Skin of body (tissue), 2 donors: ENCODE data around the gene LDLRAP1. TPM values are rescaled to one million over a fixed set of nuclear protein-coding genes. Genes with fewer than 3 reads are reported as not detected.
"Not testable (repeated sequence)": the region's sequence is repeated elsewhere in the genome, so short reads cannot be mapped to it uniquely, and the experiment has no call there.

Source experiments
- DNase-seq: peaks from one replicate; lab custom pipeline; 2025; lab: John Stamatoyannopoulos, UW
- total RNA-seq: library from RNA; depleted of rRNA; stranded (reverse); fragments of >200 nt; gene quantifications from one replicate; pipeline ENCODE4 v1.2.3, GENCODE V29; 2014

Gene LDLRAP1, protein sequence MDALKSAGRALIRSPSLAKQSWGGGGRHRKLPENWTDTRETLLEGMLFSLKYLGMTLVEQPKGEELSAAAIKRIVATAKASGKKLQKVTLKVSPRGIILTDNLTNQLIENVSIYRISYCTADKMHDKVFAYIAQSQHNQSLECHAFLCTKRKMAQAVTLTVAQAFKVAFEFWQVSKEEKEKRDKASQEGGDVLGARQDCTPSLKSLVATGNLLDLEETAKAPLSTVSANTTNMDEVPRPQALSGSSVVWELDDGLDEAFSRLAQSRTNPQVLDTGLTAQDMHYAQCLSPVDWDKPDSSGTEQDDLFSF
- 6.8 TPM for total RNA-seq

DNA sequence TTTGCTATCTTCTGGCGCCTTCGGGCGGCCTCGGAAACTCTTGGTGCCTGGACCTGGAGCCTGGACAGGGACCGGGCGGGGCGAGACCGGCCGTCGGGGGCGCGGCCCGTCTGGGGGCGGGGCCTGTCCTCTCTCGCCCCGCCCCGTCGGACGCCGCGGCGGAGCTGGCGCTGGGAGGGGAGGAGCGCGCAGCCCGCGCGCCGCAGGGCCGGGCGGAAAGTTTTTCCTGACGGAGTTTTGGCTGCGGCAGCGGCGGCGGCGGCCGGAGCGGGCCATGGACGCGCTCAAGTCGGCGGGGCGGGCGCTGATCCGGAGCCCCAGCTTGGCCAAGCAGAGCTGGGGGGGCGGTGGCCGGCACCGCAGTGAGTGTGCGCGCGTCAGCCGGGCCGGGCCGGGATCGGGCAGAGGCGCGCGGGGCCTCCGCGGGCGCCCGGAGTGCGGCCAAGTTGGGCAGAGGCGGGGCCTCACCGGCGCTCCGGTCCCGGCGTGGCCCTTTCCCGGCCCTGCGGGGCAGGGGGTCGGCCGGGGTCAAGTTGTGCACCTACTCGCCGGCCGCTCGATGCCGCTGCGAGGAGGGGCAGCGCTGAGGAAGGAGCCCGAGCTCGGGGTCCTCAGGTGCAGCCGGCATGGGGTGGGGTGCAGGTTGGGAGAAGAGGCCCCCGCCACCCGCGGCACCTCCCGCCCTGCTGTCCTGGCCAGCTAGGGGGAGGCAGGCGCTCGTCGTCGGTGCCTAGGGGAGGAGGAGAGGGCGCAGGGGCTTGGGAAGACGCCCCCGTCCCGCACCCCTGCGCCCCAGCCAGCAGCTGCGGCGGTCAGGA is at the start of gene LDLRAP1:
LDLRAP1 (plus strand) TSS at position 182 of the 818 bp plus-strand sequence; CDS start at position 275, 93 bp downstream.
- peak; percentile 39 for DNase-seq

DNA sequence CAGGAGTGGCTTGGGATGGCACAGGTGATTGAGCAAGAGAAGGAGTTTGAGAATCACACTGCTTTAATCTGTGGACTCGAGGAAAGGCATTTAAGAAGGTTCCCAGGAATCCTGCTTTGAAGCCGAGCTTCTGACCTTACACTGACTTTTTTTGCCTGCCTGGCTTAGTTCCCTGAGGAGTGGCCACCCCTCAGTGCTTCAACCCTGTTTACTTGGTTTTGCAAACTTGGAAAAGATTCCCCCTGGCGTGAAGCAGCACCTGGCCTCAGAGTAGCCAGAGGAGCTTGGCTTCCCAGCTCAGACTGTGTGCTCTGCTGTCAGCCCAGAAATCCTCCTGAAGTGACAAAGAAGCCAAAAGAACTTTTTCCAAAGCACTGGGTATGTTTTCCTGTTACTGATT is 48.5 kb upstream of the LDLRAP1 start:
- DNase-seq = no peak

DNA sequence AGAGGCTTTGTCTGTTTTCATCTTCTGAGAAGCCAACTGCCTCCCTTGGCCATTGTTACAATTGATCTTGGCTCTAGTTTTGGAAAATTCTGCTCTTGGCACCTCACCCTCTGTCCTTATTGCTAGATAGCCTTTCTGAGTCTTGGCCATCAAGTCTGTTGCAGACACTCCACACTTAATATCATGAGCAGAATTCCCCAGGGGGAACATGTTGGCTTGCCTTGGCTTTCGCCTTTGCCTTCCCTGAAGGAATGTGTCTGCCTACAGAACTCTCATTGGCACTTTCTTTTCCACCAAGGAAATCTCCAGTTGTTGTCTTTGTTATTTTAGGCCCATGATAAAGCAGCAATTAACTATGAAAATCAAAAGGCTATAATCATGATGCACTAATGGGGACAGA is 42.7 kb upstream of the LDLRAP1 start:
- DNase-seq = no peak

DNA sequence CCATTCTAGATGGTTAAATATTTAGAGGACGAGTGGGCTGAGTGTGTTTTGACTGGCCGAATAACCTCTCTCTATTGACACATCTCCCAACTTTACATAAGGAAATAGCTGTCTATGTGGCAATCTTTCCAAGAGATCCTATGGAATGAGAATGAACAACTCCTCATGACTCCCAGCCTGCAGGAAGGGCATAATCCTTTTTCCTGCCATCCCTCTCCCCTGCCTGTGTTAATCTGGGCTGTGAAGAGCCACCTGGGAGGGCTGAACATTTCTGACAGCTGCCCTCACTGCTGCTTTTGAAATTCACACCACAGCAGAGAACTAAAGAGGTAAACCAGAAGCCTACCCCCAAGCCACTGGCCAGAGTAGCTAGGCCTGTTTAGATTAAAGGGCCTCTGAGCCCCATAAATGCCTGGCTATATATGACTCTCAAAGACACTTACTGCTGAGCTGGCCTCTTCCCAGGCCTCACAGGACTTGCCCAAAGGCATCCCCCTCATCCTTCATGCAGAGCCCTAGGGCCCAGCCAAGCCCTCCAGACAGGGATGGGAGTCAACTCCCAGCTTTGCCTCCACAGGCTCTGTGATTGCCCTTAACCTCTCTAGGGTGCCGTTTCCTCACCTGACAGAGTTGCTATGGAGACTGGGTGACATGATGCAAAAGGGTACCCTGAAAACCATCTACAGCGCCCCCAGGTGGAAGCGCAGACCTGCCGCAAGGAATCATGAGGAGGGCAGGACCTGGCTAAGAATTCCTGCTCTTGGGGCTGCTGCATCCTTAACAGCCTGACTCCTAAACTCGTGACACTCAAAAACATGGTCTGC is 42.0 kb upstream of the LDLRAP1 start:
- DNase-seq = no peak

DNA sequence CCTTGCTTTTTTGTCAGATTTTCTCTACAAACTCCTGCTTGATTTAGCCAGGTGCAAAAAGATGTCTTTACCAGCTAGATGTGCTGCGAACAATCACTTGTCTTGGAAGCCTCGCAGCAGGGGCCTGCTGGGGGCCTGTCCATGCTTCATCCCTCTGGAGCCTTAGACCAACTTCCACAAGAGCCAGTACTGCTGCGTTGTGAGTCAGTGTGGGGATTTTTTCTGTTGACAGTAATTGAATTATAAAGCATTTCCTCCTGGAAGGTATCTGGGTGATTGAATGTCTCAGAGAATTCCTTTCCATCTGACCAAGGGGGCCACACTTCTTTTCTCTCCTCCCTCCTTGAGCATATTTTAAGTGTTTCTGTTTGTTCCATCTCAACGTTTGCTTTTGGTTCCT is 40.4 kb upstream of the LDLRAP1 start:
- no peak for DNase-seq

DNA sequence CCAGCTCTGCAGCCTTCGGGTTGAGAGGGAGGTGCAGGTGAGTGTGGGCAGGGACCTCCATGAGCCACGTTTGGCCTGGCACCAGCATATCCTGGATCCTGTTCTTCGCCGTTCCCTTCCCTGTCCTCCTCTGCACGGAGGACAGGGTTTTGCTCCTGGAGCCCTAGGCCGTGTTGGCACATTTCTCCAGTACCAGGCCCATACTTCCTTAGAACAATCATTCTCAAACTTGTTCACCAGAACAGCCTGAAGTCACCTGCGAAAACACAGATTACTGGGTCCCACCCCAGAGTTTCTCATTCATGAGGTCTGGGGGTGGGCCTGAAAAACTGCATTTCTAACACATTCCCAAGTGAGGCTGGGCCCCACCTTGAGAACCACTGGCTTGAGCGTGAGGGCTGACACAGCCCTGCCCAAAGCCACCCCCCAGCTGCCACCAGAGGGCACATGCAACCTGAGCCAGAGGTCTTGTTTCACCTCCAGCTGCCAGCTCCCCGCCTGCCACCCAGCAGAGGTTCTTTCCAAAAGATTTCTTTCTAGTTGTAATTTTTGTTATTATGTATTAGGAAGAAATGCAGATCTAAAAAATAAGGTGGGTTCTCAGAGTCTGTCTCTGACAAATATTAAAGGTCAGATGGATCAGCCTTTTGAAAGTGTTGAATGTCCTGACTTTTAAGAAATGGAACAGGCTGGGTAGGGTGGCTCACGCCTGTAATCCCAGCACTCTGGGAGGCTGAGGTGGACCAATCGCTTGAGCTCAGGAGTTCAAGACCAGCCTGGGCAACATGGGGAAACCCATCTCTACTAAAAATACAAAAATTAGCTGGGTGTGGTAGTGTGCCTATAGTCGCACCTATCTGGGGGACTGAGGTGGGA is 39.6 kb upstream of the LDLRAP1 start:
- DNase-seq = no peak

DNA sequence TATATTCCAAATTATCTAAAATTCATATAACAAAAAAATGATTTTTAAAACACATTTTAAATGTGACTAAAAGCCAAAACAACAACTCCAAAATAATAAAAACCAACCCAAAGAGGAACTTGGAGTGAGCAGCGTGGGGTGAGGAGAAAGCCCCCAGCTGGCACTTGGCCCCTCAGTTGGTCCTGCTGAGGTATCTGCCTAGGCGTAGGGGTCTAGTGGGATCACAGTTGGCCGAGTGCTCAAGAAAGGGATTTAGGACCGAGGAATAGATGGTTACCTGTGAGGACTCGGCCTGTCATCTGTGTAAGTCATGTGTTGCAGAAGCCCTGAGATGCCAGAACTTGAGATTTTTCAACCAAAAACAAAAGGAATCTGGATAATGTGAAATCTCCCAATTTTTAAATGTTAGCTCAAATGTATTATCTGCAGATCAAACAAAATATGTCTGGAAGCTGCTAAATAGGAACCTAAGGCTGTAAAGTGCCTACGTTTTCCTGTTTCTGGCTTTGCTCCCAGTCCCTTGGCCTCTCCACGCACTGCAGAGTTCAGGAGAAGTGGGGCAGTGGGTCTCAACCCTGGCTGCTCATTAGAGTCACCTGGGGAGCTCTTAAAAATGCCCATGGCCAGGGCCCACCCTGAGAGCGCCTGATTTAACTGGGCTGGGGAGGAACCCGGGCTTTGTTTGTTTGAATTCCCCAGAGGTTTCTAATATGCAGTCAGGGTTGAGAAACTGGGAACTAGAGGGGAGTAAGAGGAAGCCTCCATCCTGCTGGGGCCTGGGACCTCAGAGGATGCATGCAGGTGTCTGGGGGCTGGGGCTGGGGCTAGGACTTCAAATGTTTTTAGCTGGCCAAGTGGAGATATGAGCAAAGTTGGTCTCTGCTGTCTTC is 38.5 kb upstream of the LDLRAP1 start:
- DNase-seq = no peak

DNA sequence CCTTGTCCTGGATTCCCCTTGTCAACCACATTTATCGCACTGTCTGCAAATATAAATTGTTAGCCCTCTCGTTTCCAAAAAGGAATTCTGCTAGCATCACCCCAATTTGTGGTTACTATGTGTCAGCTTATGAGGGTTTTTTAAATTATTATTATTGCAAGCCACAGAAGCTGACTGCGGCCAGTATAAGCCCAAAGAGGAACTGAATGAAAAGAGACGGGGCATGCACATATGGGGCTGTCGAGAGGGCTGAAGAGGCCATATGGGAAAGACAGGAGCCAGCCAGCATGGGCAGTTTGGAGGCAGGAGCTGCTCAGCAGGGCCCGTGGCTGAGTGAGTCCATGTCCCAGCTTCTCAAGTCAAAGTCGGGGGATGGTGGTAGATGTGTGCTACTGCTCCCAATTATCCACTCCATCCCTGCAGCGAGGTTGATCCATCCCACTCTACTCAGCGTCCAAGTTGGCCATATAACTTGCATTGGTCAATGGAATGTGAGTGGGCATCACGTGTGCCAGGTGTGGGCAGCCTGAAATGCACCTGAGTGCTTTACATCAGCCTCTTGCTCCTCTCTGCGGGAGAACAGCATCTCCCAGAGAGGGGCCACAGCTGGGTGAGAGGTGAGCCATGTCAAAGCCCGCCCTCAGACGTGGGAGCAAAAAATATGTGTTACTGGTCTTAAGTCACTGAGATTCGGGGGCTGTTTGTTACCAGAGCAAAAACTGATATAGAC is 37.6 kb upstream of the LDLRAP1 start:
- DNase-seq = no peak

DNA sequence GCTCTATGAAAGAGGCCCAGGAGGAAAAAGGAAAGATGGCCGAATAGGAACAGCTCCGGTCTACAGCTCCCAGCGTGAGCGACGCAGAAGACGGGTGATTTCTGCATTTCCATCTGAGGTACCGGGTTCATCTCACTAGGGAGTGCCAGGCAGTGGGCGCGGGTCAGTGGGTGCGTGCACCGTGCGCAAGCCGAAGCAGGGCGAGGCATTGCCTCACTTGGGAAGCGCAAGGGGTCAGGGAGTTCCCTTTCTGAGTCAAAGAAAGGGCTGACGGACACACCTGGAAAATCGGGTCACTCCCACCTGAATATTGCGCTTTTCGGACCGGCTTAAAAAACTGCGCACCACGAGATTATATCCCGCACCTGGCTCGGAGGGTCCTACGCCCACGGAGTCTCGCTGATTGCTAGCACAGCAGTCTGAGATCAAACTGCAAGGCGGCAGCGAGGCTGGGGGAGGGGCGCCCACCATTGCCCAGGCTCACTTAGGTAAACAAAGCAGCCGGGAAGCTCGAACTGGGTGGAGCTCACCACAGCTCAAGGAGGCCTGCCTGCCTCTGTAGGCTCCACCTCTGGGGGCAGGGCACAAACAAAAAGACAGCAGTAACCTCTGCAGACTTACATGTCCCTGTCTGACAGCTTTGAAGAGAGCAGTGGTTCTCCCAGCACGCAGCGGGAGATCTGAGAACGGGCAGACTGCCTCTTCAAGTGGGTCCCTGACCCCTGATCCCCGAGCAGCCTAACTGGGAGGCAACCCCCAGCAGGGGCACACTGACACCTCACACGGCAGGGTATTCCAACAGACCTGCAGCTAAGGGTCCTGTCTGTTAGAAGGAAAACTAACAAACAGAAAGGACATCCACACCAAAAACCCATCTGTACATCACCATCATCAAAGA is 36.6 kb upstream of the LDLRAP1 start:
- not testable (repeated sequence) for DNase-seq

DNA sequence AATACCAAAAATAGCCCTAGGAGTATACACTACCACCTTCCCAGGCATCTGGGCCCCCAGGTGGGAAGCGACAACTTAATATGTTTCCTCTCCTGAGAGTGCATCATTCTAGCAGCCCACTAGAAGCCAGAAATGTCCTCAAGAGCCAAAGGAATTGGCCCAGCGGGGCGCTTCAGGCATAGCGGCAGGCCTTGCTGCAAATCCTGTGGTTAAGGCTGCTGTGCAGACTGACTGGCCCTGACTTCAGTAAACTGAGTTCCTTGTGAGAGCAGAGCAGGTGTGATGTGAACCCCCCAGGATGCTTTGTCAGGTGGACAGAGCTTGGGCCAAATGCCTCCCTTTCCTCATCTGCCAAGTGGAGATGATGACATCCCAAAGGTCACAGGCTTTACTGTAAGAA is 29.7 kb upstream of the LDLRAP1 start:
- no peak for DNase-seq

DNA sequence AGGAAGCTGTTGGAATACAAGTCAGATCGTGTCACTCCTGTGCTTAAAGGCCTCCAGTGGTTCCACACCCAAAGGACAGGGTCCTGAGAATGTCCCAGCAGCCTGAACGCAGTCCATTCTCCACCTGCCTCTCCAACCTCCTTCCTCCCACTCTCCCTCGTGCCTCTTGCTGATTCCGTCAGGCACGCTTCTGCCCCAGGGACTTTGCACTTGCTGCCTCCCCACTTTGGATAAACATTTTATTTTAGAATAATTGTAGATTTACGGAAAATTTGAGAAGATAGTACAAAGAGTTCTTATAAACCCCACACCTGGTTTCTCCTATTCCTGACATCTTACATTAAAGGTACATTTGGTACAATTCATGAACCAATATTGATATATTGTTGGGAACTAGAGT is 28.4 kb upstream of the LDLRAP1 start:
- DNase-seq = no peak

DNA sequence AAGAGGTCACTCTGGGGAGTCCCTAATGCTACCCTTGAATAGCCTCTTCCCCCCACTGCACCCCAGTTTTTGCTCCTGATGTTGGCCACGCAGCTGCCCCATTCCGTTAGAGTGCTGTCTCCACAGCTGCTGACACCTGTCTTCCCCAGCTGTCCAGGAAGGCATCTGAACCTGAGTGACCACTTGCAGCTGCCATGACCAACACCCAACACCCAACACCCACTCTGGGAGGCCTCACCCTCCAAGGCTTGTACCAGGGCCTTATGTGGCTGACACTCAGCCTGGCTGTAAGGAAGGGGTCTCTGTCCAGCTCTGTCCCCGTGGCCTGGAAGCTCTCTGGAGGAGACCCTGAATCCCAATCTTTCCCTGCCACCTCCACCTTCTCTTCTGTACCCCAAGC is 26.7 kb upstream of the LDLRAP1 start:
- DNase-seq = no peak

DNA sequence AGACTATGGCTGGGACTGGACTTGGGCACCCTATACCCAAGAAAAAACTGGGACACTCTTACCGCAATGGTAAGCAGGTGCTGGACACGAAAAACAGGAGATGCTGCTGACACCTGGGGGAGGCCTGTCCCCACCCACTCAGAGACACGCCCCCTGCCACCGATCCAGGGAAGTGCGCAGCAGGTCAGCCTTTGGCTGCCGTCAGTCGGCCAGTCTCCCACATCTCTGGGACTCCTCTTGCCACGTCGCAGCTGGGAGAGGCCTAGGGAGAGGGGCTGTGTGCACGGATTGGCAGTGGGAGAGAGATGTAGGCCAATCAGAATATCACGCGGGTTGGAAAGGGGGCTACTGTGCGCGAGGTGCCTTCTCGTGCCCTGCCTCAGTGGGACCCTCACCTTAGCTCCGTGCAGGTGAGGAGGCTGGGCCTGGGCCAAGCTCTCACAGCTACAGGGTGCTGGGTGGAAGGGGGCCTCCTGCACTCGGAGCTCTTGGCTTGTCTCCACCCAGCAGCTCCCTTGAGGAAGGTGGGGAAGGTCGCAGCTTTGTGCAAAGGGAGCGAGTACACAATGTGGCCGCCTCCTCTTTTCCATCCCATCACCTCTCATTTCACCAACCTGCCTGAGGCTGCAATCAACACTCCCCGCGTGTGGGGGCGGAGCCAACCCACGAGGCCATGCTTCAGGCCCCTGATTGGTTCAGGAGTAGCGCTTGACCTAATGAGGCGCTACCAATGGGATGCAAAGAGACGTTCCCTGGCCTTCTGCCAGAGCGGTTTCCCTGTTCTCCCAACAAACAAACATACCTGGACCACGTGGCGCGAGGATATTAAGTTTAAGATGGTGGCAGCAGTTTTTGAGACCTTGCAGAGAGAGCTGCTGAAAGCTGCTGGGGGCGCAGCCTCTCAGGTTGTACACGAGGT is 25.7 kb upstream of the LDLRAP1 start:
- DNase-seq = no peak

DNA sequence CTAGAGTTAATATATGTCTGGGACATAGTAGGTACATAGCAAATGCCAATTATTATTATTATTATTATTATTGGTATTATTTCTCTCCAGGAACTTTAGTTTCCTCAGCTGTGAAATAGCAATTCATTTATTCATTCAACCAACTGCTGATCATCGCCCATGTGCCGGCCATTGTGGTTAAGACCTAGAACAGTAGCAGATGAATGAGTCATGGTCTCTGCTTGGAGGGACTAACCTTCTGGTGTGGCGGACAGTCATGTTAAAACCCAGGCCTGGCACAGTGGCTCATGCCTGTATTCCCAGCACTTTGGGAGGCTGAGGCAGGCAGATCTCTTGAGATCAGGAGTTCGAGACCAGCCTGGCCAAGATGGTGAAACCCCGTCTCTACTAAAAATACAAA is 23.8 kb upstream of the LDLRAP1 start:
- no peak for DNase-seq

DNA sequence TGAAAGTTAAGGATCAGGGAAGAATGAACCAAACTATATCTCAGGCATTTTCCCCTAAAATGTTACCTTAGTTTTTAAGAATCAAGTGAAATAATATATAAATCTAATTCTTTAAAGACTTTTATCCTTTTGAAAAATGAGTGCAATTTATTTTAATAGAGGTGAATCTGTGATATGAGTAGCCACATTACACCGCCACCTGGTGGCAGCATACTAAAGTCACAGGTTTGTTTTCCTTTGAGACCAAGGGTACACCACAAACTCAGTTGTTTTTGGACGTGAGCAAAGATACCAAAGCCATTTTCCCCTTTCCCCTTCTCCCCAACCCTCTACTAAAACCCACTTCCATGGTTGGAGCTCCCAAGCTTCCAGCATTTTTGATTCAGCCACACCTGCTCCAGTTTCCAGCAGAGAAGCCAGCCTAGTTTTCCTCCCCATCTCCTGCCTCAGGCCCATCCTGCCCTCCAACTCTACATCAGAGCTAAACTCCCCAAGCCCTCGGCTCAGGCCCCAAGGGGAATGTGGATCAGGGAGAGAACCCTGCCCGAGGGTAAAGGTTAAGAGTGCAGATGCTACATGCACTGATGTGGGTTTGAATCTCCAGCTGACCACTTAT is 22.9 kb upstream of the LDLRAP1 start:
- peak; percentile 26 for DNase-seq

DNA sequence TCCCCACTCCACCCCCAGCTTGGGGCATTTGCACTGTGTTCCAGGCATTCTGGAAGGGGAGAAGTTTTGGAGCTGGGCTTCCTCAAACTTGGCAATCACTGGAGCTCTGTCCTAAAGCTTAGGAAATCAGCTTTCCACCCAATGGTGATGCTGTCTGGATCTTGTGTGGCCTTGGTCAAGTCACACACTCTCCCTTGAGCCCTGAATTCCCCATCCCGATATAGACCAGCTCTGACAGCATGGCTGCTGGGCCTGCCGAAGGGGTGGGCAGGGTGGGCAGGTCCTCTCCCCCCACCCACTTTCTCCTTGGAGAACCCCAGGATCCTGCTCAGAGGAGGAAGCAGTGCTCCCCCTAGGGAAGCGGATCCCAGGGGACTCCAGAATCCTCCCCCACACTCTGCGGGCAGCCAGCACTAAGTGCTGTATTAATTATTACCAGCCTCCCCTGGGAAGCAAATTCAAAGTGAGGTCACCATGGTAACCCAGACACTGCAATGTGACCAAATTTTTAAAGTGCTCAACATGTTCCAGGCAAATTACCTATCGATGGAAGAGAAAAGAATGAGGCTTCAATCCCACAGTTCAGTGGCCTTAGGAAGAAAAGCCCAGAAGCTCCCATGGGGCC is 21.3 kb upstream of the LDLRAP1 start:
- DNase-seq = no peak
